ENCODE measurements around the gene LILRB5. TPM values are rescaled to one million over a fixed set of nuclear protein-coding genes. Genes with fewer than 3 reads are reported as not detected.
"Not testable (repeated sequence)": the region's sequence is repeated elsewhere in the genome, so short reads cannot be mapped to it uniquely, and the experiment has no call there.

LILRB5 gene
- total and polyA plus RNA-seq, 7 donors, result 2.2 to 27.0 (median 11.4) TPM

GRCh38 chr19:54282686-54283470 lies 25.8 kb upstream of the LILRB5 start:
- Histone ChIP-seq H3K4me1 (no peaks in the 10 kb centered on the region), H3K4me3 (no peak overlapping the region), H3K27ac (no peak overlapping the region), H3K9me3 (no peaks in the 10 kb centered on the region), H3K36me3 (no peaks in the 10 kb centered on the region), H3K27me3 (peaks cover 0 to 20% (median 13%) of the 10 kb centered on the region in 3 donors)
- peak; percentile 22 for DNase-seq
- TF ChIP-seq POLR2AphosphoS5 (IDR thresholded peaks at IDR 0.05), result no peak
- no peak for TF ChIP-seq POLR2A (IDR thresholded peaks at IDR 0.05)
- no peak for TF ChIP-seq EP300 (IDR thresholded peaks at IDR 0.05)
- TF ChIP-seq CTCF (IDR thresholded peaks at IDR 0.05), result no peak
- WGBS, 2 donors, result 44 to 64% methylated on average over 9 of the region's 9 CpGs
- intact Hi-C loops (cut with DNase I), result no loop called here

DNA sequence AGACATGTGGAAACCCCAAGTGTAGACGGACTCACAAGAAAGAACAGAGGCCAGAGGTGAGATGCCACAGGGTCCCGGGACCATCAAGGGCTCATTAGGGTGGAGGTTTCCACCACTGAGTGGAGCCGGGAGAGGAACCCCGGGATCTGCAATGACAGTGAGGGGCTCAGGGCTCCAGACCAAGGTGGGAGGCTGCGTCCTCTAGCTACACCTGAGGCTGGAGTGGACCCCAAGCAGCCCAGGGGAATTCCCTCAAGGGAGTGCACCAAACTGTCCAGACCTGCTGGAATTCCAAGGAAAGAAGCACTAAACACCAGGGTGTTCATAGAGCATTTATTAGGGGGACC lies 24.6 kb upstream of the LILRB5 start:
- H3K4me1 ChIP-seq; intact Hi-C loops (cut with DNase I); H3K9me3 ChIP-seq; H3K36me3 ChIP-seq; H3K27ac ChIP-seq; H3K4me3 ChIP-seq: not testable (repeated sequence)
- H3K27me3 ChIP-seq, result peaks cover 0 to 26% (median 13%) of the 10 kb centered on the region in 3 donors
- peak; percentile 54 for DNase-seq
- WGBS, 2 donors, result 81% methylated on average over 5 of the region's 5 CpGs

DNA sequence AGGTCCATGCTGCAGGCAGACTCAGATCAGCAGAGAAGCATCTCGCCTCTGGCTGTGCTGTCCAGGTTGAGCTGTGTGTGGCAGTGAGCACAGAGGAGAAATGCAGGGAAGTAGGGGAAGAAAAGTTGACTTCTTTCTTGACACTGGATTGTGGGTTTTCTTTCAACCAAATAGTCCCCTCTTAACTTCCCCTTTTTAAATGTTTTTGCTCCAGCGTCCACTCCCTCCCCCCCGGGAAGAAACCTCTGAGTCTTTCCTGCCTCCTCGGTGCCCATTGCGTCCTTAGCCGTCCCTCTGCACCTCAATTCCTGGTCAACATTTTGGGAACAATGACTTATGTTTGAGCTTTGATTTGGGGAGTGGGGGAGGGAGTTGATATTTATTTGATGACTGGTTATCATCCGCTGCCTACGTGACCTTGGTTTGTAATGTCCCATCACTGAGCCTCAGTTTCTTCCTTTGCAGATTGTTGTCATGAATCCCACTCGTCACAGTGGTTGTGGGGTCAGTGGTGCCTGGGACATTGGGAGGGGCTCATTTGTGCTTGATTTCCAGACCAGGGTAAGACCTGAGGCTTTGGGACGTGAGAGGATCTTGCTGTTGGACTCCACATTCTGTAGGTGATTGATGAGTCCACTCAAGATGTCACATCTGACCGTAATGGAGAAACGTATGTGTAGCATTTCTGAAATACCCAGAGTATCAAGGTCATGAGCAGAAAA lies 24.1 kb upstream of the LILRB5 start, which contains the start of gene LILRB2:
Gene LILRB2, minus strand, starts transcription at position 104 of the 722 bp plus-strand sequence. CDS start 614 bp downstream, outside the sequence.
- H3K4me1 ChIP-seq, result no peaks in the 10 kb centered on the region
- intact Hi-C loops (cut with DNase I), result no loop called here
- H3K36me3 ChIP-seq, result no peaks in the 10 kb centered on the region
- no peaks in the 10 kb centered on the region for H3K9me3 ChIP-seq
- DNase-seq, result peak; percentile 44
- H3K27me3 ChIP-seq, result peaks cover 0 to 28% (median 13%) of the 10 kb centered on the region in 3 donors
- peak within 1 kb of the TSS in 2 of 4 donors; percentile 8 to 21 for H3K4me3 ChIP-seq
- no peak for TF ChIP-seq POLR2AphosphoS5 (IDR thresholded peaks at IDR 0.05)
- TF ChIP-seq EP300 (IDR thresholded peaks at IDR 0.05), result no peak
- TF ChIP-seq POLR2A (IDR thresholded peaks at IDR 0.05), result no peak
- no peak for TF ChIP-seq CTCF (IDR thresholded peaks at IDR 0.05)
- WGBS, 2 donors, result 60 to 73% methylated on average over 12 of the region's 12 CpGs
- peak within 1 kb of the TSS in 1 of 4 donors; percentile 18 for H3K27ac ChIP-seq

GRCh38 chr19:54280441-54280840 lies 23.4 kb upstream of the LILRB5 start:
- peak overlapping the region in 1 of 4 donors; percentile 18 for H3K27ac ChIP-seq
- peaks cover 0 to 35% (median 13%) of the 10 kb centered on the region in 3 donors for H3K27me3 ChIP-seq
- H3K4me1 ChIP-seq; H3K9me3 ChIP-seq; H3K36me3 ChIP-seq; intact Hi-C loops (cut with DNase I): not testable (repeated sequence)
- H3K4me3 ChIP-seq, result peak overlapping the region in 2 of 4 donors; percentile 8 to 21
- 40 to 67% methylated on average over 10 of the region's 10 CpGs for WGBS, 2 donors
- peak; percentile 63 for DNase-seq

- Histone ChIP-seq H3K27me3 (peaks cover 0 to 37% (median 13%) of the 10 kb centered on the region in 3 donors), H3K4me3 (peak overlapping the region in 2 of 4 donors; percentile 8 to 21)
- H3K4me1 ChIP-seq; H3K27ac ChIP-seq; intact Hi-C loops (cut with DNase I); H3K9me3 ChIP-seq; H3K36me3 ChIP-seq: not testable (repeated sequence)
- WGBS, 2 donors, result 24 to 29% methylated on average over 4 of the region's 4 CpGs
- DNase-seq, result peak; percentile 28
These were observed 23.0 kb upstream of the LILRB5 start for GRCh38 chr19:54280025-54280424.

DNA sequence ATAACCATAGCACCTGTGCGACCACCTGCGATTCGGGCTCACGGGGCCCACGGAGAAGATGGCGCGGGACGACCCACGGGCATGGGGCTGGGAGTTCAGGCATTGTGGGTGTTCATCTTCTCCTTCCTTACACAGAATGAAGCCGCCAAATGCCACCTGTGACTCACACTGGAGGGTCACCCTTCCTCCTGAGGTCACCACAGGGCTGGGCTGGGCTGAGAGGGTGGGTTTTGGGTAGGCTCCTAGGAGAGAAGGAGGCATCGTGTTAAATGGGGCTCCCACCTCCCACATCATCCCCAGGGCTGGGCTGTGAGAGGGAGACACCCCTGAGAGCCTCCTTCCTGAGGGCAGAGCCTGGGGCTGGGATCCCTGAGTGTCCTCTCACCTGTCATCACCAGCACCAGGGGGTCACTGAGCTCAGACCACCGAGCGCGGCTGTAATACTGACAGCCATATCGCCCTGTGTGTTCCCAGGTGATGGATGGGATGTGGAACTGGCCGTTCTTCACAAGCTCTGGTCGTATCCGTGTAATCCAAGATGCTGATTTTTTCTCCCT lies 22.4 kb upstream of the LILRB5 start:
- Histone ChIP-seq H3K9me3 (no peaks in the 10 kb centered on the region), H3K36me3 (no peaks in the 10 kb centered on the region), H3K27me3 (peaks cover 0 to 37% (median 13%) of the 10 kb centered on the region in 3 donors), H3K27ac (no peak overlapping the region), H3K4me3 (no peak overlapping the region), H3K4me1 (no peaks in the 10 kb centered on the region)
- TF ChIP-seq POLR2AphosphoS5 (IDR thresholded peaks at IDR 0.05), result no peak
- TF ChIP-seq EP300 (IDR thresholded peaks at IDR 0.05), result no peak
- TF ChIP-seq CTCF (IDR thresholded peaks at IDR 0.05), result no peak
- no peak for TF ChIP-seq POLR2A (IDR thresholded peaks at IDR 0.05)
- intact Hi-C loops (cut with DNase I), result no loop called here
- 87 to 88% methylated on average over 18 of the region's 18 CpGs for WGBS, 2 donors
- DNase-seq, result peak; percentile 64

DNA sequence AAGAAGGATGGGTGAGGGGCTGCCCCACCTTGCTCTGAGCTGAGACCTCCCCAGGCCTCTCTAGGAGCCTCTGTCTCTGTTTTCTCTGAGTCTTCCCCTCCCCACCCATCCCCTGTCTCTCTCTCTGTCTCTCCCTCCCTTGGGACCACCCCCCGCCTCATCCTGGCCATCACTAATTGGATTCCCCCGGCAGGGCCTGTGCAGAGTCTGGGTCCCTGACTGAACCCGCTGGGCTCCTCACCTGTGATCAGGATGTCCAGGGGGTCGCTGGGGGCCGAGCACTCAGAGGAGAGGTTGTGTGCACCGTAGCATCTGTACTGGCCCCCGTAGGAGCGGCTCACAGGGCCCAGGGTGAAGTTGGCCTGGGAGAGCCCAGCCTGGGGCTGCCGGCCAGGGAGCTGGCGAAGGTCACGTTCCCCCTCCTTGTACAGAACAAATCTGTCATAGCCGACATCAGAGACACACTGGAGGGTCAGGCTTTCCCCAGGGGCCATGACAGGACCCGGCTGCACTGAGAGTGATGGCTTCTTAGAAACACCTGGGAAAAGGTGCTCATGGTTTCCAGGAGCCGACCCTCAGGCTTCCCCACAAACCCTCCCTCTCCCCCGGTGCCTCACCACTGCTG lies 21.6 kb upstream of the LILRB5 start:
- WGBS, 2 donors, result 72 to 84% methylated on average over 15 of the region's 15 CpGs
- H3K27me3 ChIP-seq, result peaks cover 0 to 34% (median 13%) of the 10 kb centered on the region in 3 donors
- intact Hi-C loops (cut with DNase I), result not testable (repeated sequence)

DNA sequence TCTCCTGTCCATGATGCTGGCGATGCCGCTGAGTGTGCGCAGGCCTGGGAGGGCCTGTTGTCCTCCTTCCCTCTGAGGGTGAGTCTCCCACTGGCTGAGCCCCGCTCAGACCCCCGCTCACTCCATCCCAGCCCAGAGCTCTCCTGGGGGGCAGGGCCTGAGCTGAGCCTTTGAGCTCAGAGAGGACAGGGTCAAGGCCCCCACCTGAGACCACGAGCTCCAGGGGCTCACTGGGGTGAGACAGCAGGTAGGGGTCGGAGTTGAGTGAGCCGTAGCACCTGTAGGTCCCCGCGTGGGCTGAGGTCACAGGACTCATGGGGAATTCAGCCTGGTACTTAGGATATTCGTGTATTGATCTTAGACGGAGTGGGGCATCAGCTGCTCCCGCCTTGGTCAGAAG lies 21.0 kb upstream of the LILRB5 start:
- H3K9me3 ChIP-seq; H3K4me1 ChIP-seq; H3K36me3 ChIP-seq; H3K27ac ChIP-seq; DNase-seq; intact Hi-C loops (cut with DNase I); H3K4me3 ChIP-seq: not testable (repeated sequence)
- WGBS, 2 donors, result 75 to 85% methylated on average over 13 of the region's 13 CpGs
- peaks cover 0 to 29% (median 13%) of the 10 kb centered on the region in 3 donors for H3K27me3 ChIP-seq

More for the DNA sequence above, 21.6 kb upstream of the LILRB5 start:
- not testable (repeated sequence) for H3K27ac ChIP-seq, H3K4me1 ChIP-seq, H3K4me3 ChIP-seq, H3K36me3 ChIP-seq, H3K9me3 ChIP-seq
- DNase-seq, result peak; percentile 48
